ENCODE measurements around the gene RBMS1.
"Not testable (repeated sequence)": the region's sequence is repeated elsewhere in the genome, so short reads cannot be mapped to it uniquely, and the experiment has no call there.

The RBMS1 gene

GRCh38 chr2:160505256-160505655 is 11.6 kb upstream of the RBMS1 start:
- no peak overlapping the region for H3K27ac ChIP-seq
- no peak for DNase-seq (ENCODE audit: low read depth, low spot score)

GRCh38 chr2:160502478-160502877 is 8.9 kb upstream of the RBMS1 start:
- DNase-seq (ENCODE audit: low read depth, low spot score), result no peak
- H3K27ac ChIP-seq, result no peak overlapping the region

GRCh38 chr2:160501370-160501769 is 7.8 kb upstream of the RBMS1 start:
- no peak overlapping the region for H3K27ac ChIP-seq
- no peak for DNase-seq (ENCODE audit: low read depth, low spot score)

GRCh38 chr2:160499865-160500264 is 6.3 kb upstream of the RBMS1 start:
- no peak overlapping the region for H3K27ac ChIP-seq
- no peak for DNase-seq (ENCODE audit: low read depth, low spot score)

GRCh38 chr2:160498137-160498536 is 4.5 kb upstream of the RBMS1 start:
- DNase-seq (ENCODE audit: low read depth, low spot score), result no peak

GRCh38 chr2:160494201-160494644 is 616 bp upstream of the RBMS1 start:
- peak overlapping the region; percentile 91 for H3K27ac ChIP-seq
- no peak for DNase-seq (ENCODE audit: low read depth, low spot score)

More at GRCh38 chr2:160498137-160498536, 4.5 kb upstream of the RBMS1 start:
- no peak overlapping the region for H3K27ac ChIP-seq

GRCh38 chr2:160492401-160493226 is 993 bp downstream of the RBMS1 start:
- H3K27ac ChIP-seq, result peak overlapping the region; percentile 91
- DNase-seq (ENCODE audit: low read depth, low spot score), result no peak

- no peak for DNase-seq (ENCODE audit: low read depth, low spot score)
- peak overlapping the region; percentile 91 for H3K27ac ChIP-seq
These were observed 1.7 kb downstream of the RBMS1 start for GRCh38 chr2:160491911-160492371.

- H3K27ac ChIP-seq, result peak overlapping the region; percentile 91
- no peak for DNase-seq (ENCODE audit: low read depth, low spot score)
These were observed 2.6 kb downstream of the RBMS1 start for GRCh38 chr2:160490733-160491685.

- no peak overlapping the region for H3K27ac ChIP-seq
- DNase-seq (ENCODE audit: low read depth, low spot score), result no peak
These were observed 4.5 kb downstream of the RBMS1 start for GRCh38 chr2:160489111-160489510.

GRCh38 chr2:160488289-160488688 is 5.3 kb downstream of the RBMS1 start:
- not testable (repeated sequence) for H3K27ac ChIP-seq; DNase-seq (ENCODE audit: low read depth, low spot score)

GRCh38 chr2:160486341-160486740 is 7.3 kb downstream of the RBMS1 start:
- no peak overlapping the region for H3K27ac ChIP-seq
- DNase-seq (ENCODE audit: low read depth, low spot score), result no peak

GRCh38 chr2:160484859-160485520 is 8.6 kb downstream of the RBMS1 start:
- no peak overlapping the region for H3K27ac ChIP-seq
- DNase-seq (ENCODE audit: low read depth, low spot score), result no peak

GRCh38 chr2:160482673-160483072 is 10.9 kb downstream of the RBMS1 start:
- H3K27ac ChIP-seq, result no peak overlapping the region
- DNase-seq (ENCODE audit: low read depth, low spot score), result no peak

GRCh38 chr2:160479269-160479668 is 14.3 kb downstream of the RBMS1 start:
- DNase-seq (ENCODE audit: low read depth, low spot score), result no peak
- no peak overlapping the region for H3K27ac ChIP-seq

GRCh38 chr2:160478660-160479059 is 14.9 kb downstream of the RBMS1 start:
- DNase-seq (ENCODE audit: low read depth, low spot score), result no peak
- H3K27ac ChIP-seq, result no peak overlapping the region

- DNase-seq (ENCODE audit: low read depth, low spot score), result no peak
- H3K27ac ChIP-seq, result no peak overlapping the region
These were observed 16.6 kb downstream of the RBMS1 start for GRCh38 chr2:160477032-160477431.

- H3K27ac ChIP-seq, result peak overlapping the region; percentile 6
- no peak for DNase-seq (ENCODE audit: low read depth, low spot score)
These were observed 18.5 kb downstream of the RBMS1 start for GRCh38 chr2:160474891-160475787.

- peak overlapping the region; percentile 6 for H3K27ac ChIP-seq
- no peak for DNase-seq (ENCODE audit: low read depth, low spot score)
These were observed 19.3 kb downstream of the RBMS1 start for GRCh38 chr2:160474319-160474645.

All from epithelial cell of prostate (primary cell).